Tibial nerve (tissue), 4 donors: ENCODE measurements around the gene CHSY1. TPM values are rescaled to one million over a fixed set of nuclear protein-coding genes. Genes with fewer than 3 reads are reported as not detected.

Experiments
- DNase-seq, 2 donors: peaks; one replicate each; pipeline ENCODE4 v3.0.0-alpha.2; 2019; ENCODE audit warnings: low spot score in 2 of 2
- H3K27ac ChIP-seq, 4 donors: fragments of 200-600 bp; sonication (generic) in 3 of 4; one replicate each; pipeline ENCODE4 v1.5.1; 2017 to 2019; ENCODE audit warnings: mild to moderate bottlenecking in 1 of 4
- H3K27me3 ChIP-seq, 2 donors: fragments of 200-600 bp; sonication (generic) in 1 of 2; one replicate each; pipeline versions ENCODE4 v1.5.1 to v1.6.0; 2017 to 2019
- H3K36me3 ChIP-seq, 3 donors: fragments of 200-600 bp; sonication (generic); one replicate each; pipeline ENCODE4 v1.5.1; 2018 to 2019
- H3K4me1 ChIP-seq, 4 donors: fragments of 200-600 bp; sonication (generic) in 3 of 4; one replicate each; pipeline ENCODE4 v1.5.1; 2017 to 2019
- H3K4me3 ChIP-seq, 4 donors: fragments of 200-600 bp; sonication (generic) in 3 of 4; one replicate each; pipeline ENCODE4 v1.5.1; 2017 to 2019; ENCODE audit warnings: mild to moderate bottlenecking in 1 of 4, moderate library complexity in 1 of 4
- H3K9me3 ChIP-seq, 4 donors: fragments of 200-600 bp; sonication (generic) in 3 of 4; one replicate each; pipeline ENCODE4 v1.5.1; 2017 to 2019
- EP300 ChIP-seq, 2 donors: sonication (generic); formaldehyde crosslinking; IDR thresholded peaks; one replicate each; pipeline ENCODE4 v1.6.1; 2017; ENCODE audit warnings: antibody characterized with exemption in 2 of 2, mild to moderate bottlenecking in 1 of 2
- POLR2A ChIP-seq, 2 donors: fragments of 450-650 bp; IDR thresholded peaks; one replicate each; pipeline ENCODE4 v1.6.1; 2017; ENCODE audit warnings: antibody characterized with exemption in 2 of 2, mild to moderate bottlenecking in 2 of 2, moderate library complexity in 2 of 2
- WGBS, 2 donors: methylation state at CpG; one replicate each; pipeline ENCODE4 v1.1.5; 2018; 5-methylcytosine and 5-hydroxymethylcytosine counted together
- total RNA-seq, 4 donors: library from RNA; depleted of rRNA; stranded (reverse); fragments of >200 nt; gene quantifications; one replicate each; pipeline ENCODE4 v1.1.0, GENCODE V29; 2016
- TF ChIP-seq, protein P1 (sequence below), 5 experiments: fragments of 200-600 bp in 3 of 5; fragments of 450-650 bp in 2 of 5; sonication (generic) in 3 of 5; IDR thresholded peaks; one replicate each; pipeline ENCODE4 v1.5.1; 2016 to 2019; ENCODE audit warnings: antibody characterized with exemption in 5 of 5, mild to moderate bottlenecking in 3 of 5, moderate library complexity in 2 of 5

Gene CHSY1
- total RNA-seq, 4 donors from 2014 or later = 22.0 to 29.7 (median 24.6) TPM

DNA sequence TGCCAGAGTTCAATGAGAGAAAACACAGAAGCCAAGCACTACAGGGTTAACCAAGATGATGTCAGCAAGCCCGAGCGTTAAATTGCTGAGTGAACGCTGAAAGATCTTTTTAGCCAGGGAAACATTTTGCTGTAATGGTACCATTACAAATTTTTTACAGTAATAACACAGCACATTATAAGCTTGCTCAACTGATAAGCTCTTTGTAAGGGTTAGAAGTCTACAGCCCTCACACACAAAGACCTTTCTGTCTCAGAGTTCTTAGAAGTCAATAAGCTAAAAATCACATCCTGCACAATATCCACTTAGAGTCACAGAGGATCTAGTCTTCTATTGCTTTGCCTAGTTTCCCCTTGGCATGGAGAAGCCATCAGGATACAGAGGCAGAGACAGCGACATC is 29.9 kb downstream of the CHSY1 start:
- WGBS, 2 donors = 18 to 27% methylated on average over 4 of the region's 4 CpGs
- Histone ChIP-seq H3K9me3 (no peaks in the 10 kb centered on the region), H3K27ac (no peak overlapping the region), H3K4me3 (no peak overlapping the region), H3K4me1 (peaks cover 0 to 55% (median 17%) of the 10 kb centered on the region in 4 donors), H3K36me3 (peaks cover 0 to 15% (median 0%) of the 10 kb centered on the region in 3 donors), H3K27me3 (no peaks in the 10 kb centered on the region)
- TF ChIP-seq POLR2A (IDR thresholded peaks at IDR 0.05) (no peak), EP300 (IDR thresholded peaks at IDR 0.05) (no peak)
- TF ChIP-seq, protein P1, sequence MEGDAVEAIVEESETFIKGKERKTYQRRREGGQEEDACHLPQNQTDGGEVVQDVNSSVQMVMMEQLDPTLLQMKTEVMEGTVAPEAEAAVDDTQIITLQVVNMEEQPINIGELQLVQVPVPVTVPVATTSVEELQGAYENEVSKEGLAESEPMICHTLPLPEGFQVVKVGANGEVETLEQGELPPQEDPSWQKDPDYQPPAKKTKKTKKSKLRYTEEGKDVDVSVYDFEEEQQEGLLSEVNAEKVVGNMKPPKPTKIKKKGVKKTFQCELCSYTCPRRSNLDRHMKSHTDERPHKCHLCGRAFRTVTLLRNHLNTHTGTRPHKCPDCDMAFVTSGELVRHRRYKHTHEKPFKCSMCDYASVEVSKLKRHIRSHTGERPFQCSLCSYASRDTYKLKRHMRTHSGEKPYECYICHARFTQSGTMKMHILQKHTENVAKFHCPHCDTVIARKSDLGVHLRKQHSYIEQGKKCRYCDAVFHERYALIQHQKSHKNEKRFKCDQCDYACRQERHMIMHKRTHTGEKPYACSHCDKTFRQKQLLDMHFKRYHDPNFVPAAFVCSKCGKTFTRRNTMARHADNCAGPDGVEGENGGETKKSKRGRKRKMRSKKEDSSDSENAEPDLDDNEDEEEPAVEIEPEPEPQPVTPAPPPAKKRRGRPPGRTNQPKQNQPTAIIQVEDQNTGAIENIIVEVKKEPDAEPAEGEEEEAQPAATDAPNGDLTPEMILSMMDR (IDR thresholded peaks at IDR 0.05) = no peak
- no peak for DNase-seq

DNA sequence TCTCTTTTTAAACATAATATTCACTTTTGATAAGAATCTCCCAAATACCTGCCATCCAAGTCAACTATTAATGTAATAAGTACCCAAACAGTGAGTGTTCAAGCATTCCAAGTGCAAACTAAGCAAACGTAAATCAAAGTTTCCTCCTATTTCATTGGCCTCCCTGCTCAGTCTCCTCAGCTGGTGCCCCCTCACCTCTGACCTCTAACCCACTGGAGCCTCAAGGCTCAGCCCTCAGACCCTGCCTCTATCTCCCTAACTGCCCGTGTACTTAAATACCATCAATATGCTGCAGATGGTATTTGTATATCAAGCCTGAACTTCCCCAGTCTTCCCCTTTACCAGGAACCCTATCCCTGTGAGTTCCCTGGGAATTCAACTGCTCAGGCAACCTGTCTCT is 31.8 kb downstream of the CHSY1 start:
- Histone ChIP-seq H3K9me3 (no peaks in the 10 kb centered on the region), H3K27ac (no peak overlapping the region), H3K4me1 (peaks cover 0 to 53% (median 17%) of the 10 kb centered on the region in 4 donors), H3K27me3 (no peaks in the 10 kb centered on the region), H3K36me3 (peaks cover 0 to 8% (median 0%) of the 10 kb centered on the region in 3 donors), H3K4me3 (no peak overlapping the region)
- no peak for DNase-seq
- TF ChIP-seq, protein P1 (IDR thresholded peaks at IDR 0.05) = no peak
- no peak for TF ChIP-seq EP300 (IDR thresholded peaks at IDR 0.05)
- no peak for TF ChIP-seq POLR2A (IDR thresholded peaks at IDR 0.05)
- WGBS, 2 donors = 72 to 77% methylated on average over 2 of the region's 2 CpGs

GRCh38 chr15:101219441-101219840 is 32.4 kb downstream of the CHSY1 start:
- no peak overlapping the region for H3K27ac ChIP-seq
- H3K4me1 ChIP-seq = peaks cover 0 to 51% (median 17%) of the 10 kb centered on the region in 4 donors
- no peak for DNase-seq
- TF ChIP-seq, protein P1 (IDR thresholded peaks at IDR 0.05) = no peak
- no peak for TF ChIP-seq EP300 (IDR thresholded peaks at IDR 0.05)
- TF ChIP-seq POLR2A (IDR thresholded peaks at IDR 0.05) = no peak
- WGBS, 2 donors = 82 to 83% methylated on average over 6 of the region's 6 CpGs
- H3K36me3 ChIP-seq = peaks cover 0 to 11% (median 0%) of the 10 kb centered on the region in 3 donors
- H3K27me3 ChIP-seq = no peaks in the 10 kb centered on the region
- no peaks in the 10 kb centered on the region for H3K9me3 ChIP-seq
- H3K4me3 ChIP-seq = no peak overlapping the region

GRCh38 chr15:101217446-101217845 is 34.4 kb downstream of the CHSY1 start:
- Histone ChIP-seq H3K9me3 (no peaks in the 10 kb centered on the region), H3K27ac (no peak overlapping the region), H3K36me3 (peaks cover 0 to 11% (median 0%) of the 10 kb centered on the region in 3 donors), H3K4me1 (peaks cover 0 to 51% (median 15%) of the 10 kb centered on the region in 4 donors), H3K27me3 (no peaks in the 10 kb centered on the region), H3K4me3 (no peak overlapping the region)
- no peak for DNase-seq
- WGBS, 2 donors = 91 to 93% methylated on average over 6 of the region's 6 CpGs
- TF ChIP-seq, protein P1 (IDR thresholded peaks at IDR 0.05) = no peak
- no peak for TF ChIP-seq EP300 (IDR thresholded peaks at IDR 0.05)
- no peak for TF ChIP-seq POLR2A (IDR thresholded peaks at IDR 0.05)

GRCh38 chr15:101216100-101216499 is 35.7 kb downstream of the CHSY1 start:
- no peak for TF ChIP-seq POLR2A (IDR thresholded peaks at IDR 0.05)
- TF ChIP-seq, protein P1 (IDR thresholded peaks at IDR 0.05) = no peak
- no peak for TF ChIP-seq EP300 (IDR thresholded peaks at IDR 0.05)
- no peaks in the 10 kb centered on the region for H3K9me3 ChIP-seq
- H3K27ac ChIP-seq = no peak overlapping the region
- no peak for DNase-seq
- H3K4me1 ChIP-seq = peaks cover 0 to 50% (median 5%) of the 10 kb centered on the region in 4 donors
- peaks cover 0 to 11% (median 0%) of the 10 kb centered on the region in 3 donors for H3K36me3 ChIP-seq
- H3K4me3 ChIP-seq = no peak overlapping the region
- WGBS, 2 donors = 95 to 96% methylated on average over 3 of the region's 3 CpGs
- no peaks in the 10 kb centered on the region for H3K27me3 ChIP-seq
